ENCODE measurements around the gene PINLYP. TPM values are rescaled to one million over a fixed set of nuclear protein-coding genes. Genes with fewer than 3 reads are reported as not detected.

The PINLYP gene
- total and polyA plus RNA-seq, 2 experiments from 2014 or later, result 7.8 to 11.1 TPM

GRCh38 chr19:43595999-43596841 lies 20.6 kb downstream of the PINLYP start, which contains the start of the genes IRGQ and ZNF576 (continued):
- TF ChIP-seq, protein P1, sequence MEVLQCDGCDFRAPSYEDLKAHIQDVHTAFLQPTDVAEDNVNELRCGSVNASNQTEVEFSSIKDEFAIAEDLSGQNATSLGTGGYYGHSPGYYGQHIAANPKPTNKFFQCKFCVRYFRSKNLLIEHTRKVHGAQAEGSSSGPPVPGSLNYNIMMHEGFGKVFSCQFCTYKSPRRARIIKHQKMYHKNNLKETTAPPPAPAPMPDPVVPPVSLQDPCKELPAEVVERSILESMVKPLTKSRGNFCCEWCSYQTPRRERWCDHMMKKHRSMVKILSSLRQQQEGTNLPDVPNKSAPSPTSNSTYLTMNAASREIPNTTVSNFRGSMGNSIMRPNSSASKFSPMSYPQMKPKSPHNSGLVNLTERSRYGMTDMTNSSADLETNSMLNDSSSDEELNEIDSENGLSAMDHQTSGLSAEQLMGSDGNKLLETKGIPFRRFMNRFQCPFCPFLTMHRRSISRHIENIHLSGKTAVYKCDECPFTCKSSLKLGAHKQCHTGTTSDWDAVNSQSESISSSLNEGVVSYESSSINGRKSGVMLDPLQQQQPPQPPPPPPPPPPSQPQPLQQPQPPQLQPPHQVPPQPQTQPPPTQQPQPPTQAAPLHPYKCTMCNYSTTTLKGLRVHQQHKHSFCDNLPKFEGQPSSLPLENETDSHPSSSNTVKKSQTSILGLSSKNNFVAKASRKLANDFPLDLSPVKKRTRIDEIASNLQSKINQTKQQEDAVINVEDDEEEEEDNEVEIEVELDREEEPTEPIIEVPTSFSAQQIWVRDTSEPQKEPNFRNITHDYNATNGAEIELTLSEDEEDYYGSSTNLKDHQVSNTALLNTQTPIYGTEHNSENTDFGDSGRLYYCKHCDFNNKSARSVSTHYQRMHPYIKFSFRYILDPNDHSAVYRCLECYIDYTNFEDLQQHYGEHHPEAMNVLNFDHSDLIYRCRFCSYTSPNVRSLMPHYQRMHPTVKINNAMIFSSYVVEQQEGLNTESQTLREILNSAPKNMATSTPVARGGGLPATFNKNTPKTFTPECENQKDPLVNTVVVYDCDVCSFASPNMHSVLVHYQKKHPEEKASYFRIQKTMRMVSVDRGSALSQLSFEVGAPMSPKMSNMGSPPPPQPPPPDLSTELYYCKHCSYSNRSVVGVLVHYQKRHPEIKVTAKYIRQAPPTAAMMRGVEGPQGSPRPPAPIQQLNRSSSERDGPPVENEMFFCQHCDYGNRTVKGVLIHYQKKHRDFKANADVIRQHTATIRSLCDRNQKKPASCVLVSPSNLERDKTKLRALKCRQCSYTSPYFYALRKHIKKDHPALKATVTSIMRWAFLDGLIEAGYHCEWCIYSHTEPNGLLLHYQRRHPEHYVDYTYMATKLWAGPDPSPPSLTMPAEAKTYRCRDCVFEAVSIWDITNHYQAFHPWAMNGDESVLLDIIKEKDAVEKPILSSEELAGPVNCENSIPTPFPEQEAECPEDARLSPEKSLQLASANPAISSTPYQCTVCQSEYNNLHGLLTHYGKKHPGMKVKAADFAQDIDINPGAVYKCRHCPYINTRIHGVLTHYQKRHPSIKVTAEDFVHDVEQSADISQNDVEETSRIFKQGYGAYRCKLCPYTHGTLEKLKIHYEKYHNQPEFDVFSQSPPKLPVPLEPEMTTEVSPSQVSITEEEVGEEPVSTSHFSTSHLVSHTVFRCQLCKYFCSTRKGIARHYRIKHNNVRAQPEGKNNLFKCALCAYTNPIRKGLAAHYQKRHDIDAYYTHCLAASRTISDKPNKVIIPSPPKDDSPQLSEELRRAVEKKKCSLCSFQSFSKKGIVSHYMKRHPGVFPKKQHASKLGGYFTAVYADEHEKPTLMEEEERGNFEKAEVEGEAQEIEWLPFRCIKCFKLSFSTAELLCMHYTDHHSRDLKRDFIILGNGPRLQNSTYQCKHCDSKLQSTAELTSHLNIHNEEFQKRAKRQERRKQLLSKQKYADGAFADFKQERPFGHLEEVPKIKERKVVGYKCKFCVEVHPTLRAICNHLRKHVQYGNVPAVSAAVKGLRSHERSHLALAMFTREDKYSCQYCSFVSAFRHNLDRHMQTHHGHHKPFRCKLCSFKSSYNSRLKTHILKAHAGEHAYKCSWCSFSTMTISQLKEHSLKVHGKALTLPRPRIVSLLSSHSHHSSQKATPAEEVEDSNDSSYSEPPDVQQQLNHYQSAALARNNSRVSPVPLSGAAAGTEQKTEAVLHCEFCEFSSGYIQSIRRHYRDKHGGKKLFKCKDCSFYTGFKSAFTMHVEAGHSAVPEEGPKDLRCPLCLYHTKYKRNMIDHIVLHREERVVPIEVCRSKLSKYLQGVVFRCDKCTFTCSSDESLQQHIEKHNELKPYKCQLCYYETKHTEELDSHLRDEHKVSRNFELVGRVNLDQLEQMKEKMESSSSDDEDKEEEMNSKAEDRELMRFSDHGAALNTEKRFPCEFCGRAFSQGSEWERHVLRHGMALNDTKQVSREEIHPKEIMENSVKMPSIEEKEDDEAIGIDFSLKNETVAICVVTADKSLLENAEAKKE (CRISPR knock-in tag; IDR thresholded peaks at IDR 0.05), result no peak
- TF ChIP-seq JUNB (IDR thresholded peaks at IDR 0.05; ENCODE audit: unreplicated experiment), result no peak
- TF ChIP-seq CREB1 (CRISPR knock-in tag; IDR thresholded peaks at IDR 0.05; ENCODE audit: low read depth), result peak; percentile 98
- TF ChIP-seq, protein P2, sequence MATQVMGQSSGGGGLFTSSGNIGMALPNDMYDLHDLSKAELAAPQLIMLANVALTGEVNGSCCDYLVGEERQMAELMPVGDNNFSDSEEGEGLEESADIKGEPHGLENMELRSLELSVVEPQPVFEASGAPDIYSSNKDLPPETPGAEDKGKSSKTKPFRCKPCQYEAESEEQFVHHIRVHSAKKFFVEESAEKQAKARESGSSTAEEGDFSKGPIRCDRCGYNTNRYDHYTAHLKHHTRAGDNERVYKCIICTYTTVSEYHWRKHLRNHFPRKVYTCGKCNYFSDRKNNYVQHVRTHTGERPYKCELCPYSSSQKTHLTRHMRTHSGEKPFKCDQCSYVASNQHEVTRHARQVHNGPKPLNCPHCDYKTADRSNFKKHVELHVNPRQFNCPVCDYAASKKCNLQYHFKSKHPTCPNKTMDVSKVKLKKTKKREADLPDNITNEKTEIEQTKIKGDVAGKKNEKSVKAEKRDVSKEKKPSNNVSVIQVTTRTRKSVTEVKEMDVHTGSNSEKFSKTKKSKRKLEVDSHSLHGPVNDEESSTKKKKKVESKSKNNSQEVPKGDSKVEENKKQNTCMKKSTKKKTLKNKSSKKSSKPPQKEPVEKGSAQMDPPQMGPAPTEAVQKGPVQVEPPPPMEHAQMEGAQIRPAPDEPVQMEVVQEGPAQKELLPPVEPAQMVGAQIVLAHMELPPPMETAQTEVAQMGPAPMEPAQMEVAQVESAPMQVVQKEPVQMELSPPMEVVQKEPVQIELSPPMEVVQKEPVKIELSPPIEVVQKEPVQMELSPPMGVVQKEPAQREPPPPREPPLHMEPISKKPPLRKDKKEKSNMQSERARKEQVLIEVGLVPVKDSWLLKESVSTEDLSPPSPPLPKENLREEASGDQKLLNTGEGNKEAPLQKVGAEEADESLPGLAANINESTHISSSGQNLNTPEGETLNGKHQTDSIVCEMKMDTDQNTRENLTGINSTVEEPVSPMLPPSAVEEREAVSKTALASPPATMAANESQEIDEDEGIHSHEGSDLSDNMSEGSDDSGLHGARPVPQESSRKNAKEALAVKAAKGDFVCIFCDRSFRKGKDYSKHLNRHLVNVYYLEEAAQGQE (IDR thresholded peaks at IDR 0.05; ENCODE audit: unreplicated experiment), result no peak
- TF ChIP-seq EZH2phosphoT487 (IDR thresholded peaks at IDR 0.05; ENCODE audit: unreplicated experiment), result no peak
- TF ChIP-seq POLR2AphosphoS5 (IDR thresholded peaks at IDR 0.05; ENCODE audit: low read depth), result peak; percentile 69
- TF ChIP-seq ZNF114 (CRISPR knock-in tag; IDR thresholded peaks at IDR 0.05), result no peak
- TF ChIP-seq ZNF331 (CRISPR knock-in tag; IDR thresholded peaks at IDR 0.05; ENCODE audit: low read depth), result no peak
- no peak for TF ChIP-seq EZH2 (IDR thresholded peaks at IDR 0.05; ENCODE audit: low read depth, unreplicated experiment)
- no peak for TF ChIP-seq NANOG (IDR thresholded peaks at IDR 0.05; ENCODE audit: borderline replicate concordance)

All from GM23338 (cell line).